K562 (cell line): ENCODE measurements around the gene LRRTM3. TPM values are rescaled to one million over a fixed set of nuclear protein-coding genes. Genes with fewer than 3 reads are reported as not detected.

Experiments
- ATAC-seq: fragments of 200-7000 bp; cut with Tn5 transposase; 3 replicates; pipeline ENCODE4 v1.9.1; 2020; ENCODE audit warnings: moderate library complexity
- BruUV-seq: library from RNA; stranded (reverse); fragments of 400-500 nt; replicated peaks from 2 replicates; lab custom pipeline; 2021; lab: Mats Ljungman, UMichigan
- CTCF ChIA-PET: fragments of 300-600 bp; formaldehyde crosslinking; extraction: SDS; loops from one replicate; lab custom pipeline; 2021; ENCODE audit warnings: low intra/inter-chr PET ratio; lab: Yijun Ruan, JAX
- POLR2A ChIA-PET: fragments of 300-600, 350-650 bp; sonication (Branson Sonifier 250); formaldehyde crosslinking; extraction: SDS; loops from one replicate; lab custom pipeline; 2021; ENCODE audit warnings: antibody characterized with exemption, inconsistent platforms; lab: Yijun Ruan, JAX
- DNase-seq, 4 experiments: peaks; one replicate each; pipeline versions ENCODE4 v3.0.0 to v3.0.0-alpha.2; 2011 to 2018; ENCODE audit warnings: low spot score in 3 of 4, mixed read lengths in 3 of 4; ENCODE audit errors: extremely low read depth in 1 of 4
- FAIRE-seq: peaks from 2 replicates; lab custom pipeline; 2011; peaks lifted over from hg19 to GRCh38; lab: Jason Lieb, UNC
- H2AFZ ChIP-seq: 2 replicates; pipeline ENCODE4 v1.6.0; 2011; ENCODE audit warnings: low read depth, low read length, control low read depth, inconsistent platforms
- H3K27ac ChIP-seq: fragments of 200-600 bp; 3 replicates; pipeline ENCODE4 v1.8.0; 2011; ENCODE audit warnings: low read depth, mild to moderate bottlenecking, control low read depth, inconsistent platforms, low read length, moderate library complexity, mixed read lengths; ENCODE audit errors: extremely low read depth
- H3K27me3 ChIP-seq, 2 experiments: fragments of 300-600 bp in 1 of 2; 2 replicates in 1 of 2; 3 replicates in 1 of 2; pipeline versions ENCODE4 v1.6.0 to v1.8.0; 2011; ENCODE audit warnings: inconsistent platforms in 2 of 2, low read length in 2 of 2, mild to moderate bottlenecking in 1 of 2, mixed read lengths in 1 of 2, moderate library complexity in 1 of 2; ENCODE audit not compliant: control insufficient read depth in 2 of 2, insufficient read depth in 2 of 2
- H3K36me3 ChIP-seq: fragments of 300-600 bp; 3 replicates; pipeline ENCODE4 v1.8.0; 2011; ENCODE audit warnings: mild to moderate bottlenecking, low read length, inconsistent platforms; ENCODE audit not compliant: control insufficient read depth, insufficient read depth
- H3K4me1 ChIP-seq, 2 experiments: fragments of 200-600 bp in 1 of 2; replicated peaks in 1 of 2; 2 replicates in 1 of 2; 3 replicates in 1 of 2; pipeline versions ENCODE4 v1.5.1 to v1.8.0; 2011; ENCODE audit warnings: inconsistent platforms in 2 of 2, low read length in 2 of 2, mild to moderate bottlenecking in 1 of 2, mixed read lengths in 1 of 2, moderate library complexity in 1 of 2; ENCODE audit not compliant: control insufficient read depth in 2 of 2, insufficient read depth in 2 of 2
- H3K4me2 ChIP-seq: 2 replicates; pipeline ENCODE4 v1.6.1; 2011; ENCODE audit warnings: low read length, control low read depth, inconsistent platforms, mixed read lengths; ENCODE audit not compliant: insufficient read depth
- H3K4me3 ChIP-seq: fragments of 200-600 bp; sonication (generic), shearing (Covaris generic); 2 replicates; pipeline ENCODE4 v1.5.1; 2016; ENCODE audit warnings: control low read depth, inconsistent platforms
- H3K79me2 ChIP-seq: fragments of 200-600 bp; 3 replicates; pipeline ENCODE4 v1.8.0; 2011; ENCODE audit warnings: low read length, inconsistent platforms; ENCODE audit not compliant: control insufficient read depth, insufficient read depth
- H3K9ac ChIP-seq, 2 experiments: 2 replicates each; pipeline versions ENCODE4 v1.6.0 to v1.6.1; 2011; ENCODE audit warnings: low read depth in 2 of 2, low read length in 2 of 2, control low read depth in 1 of 2, inconsistent platforms in 1 of 2, mild to moderate bottlenecking in 1 of 2, mixed read lengths in 1 of 2; ENCODE audit not compliant: insufficient read depth in 1 of 2
- H3K9me1 ChIP-seq: one replicate; pipeline ENCODE4 v1.6.0; 2011; ENCODE audit warnings: inconsistent platforms, mild to moderate bottlenecking, low read length, moderate library complexity; ENCODE audit not compliant: control insufficient read depth, insufficient read depth
- H3K9me3 ChIP-seq: replicated peaks from 2 replicates; pipeline ENCODE4 v1.5.1; 2011; ENCODE audit warnings: low read depth, low read length, inconsistent platforms; ENCODE audit not compliant: control insufficient read depth, insufficient read depth
- H4K20me1 ChIP-seq: replicated peaks from 2 replicates; pipeline ENCODE4 v1.6.1; 2011; ENCODE audit warnings: low read length, inconsistent platforms, mixed read lengths; ENCODE audit not compliant: control insufficient read depth, insufficient read depth
- ARID3A ChIP-seq: IDR thresholded peaks from 2 replicates; pipeline ENCODE4 v1.6.1; 2012; ENCODE audit warnings: low read depth, low read length, improper control_type of control experiment, borderline replicate concordance
- CC2D1A ChIP-seq: fragments of 450-650 bp; IDR thresholded peaks from 2 replicates; pipeline ENCODE4 v1.6.1; 2017; ENCODE audit warnings: mild to moderate bottlenecking
- HDAC8 ChIP-seq: fragments of 450-650 bp; IDR thresholded peaks from 2 replicates; pipeline ENCODE4 v1.6.1; 2016; ENCODE audit warnings: mild to moderate bottlenecking, missing genetic modification characterization, moderate library complexity, missing compliant biosample characterization
- NR3C1 ChIP-seq: sonication (generic); formaldehyde crosslinking; IDR thresholded peaks from 2 replicates; pipeline ENCODE4 v1.8.1; 2022; ENCODE audit warnings: missing genetic modification reagents
- SMARCA5 ChIP-seq: fragments of 450-650 bp; IDR thresholded peaks from 2 replicates; pipeline ENCODE4 v1.6.1; 2016
- WGBS: fragments of 100-300 bp; shearing (Covaris generic); methylation state at CpG from one replicate; pipeline ENCODE4 v1.1.6; 2016; ENCODE audit warnings: low coverage, mixed read lengths; ENCODE audit not compliant: insufficient coverage; ENCODE audit errors: missing lambda C conversion rate; 5-methylcytosine and 5-hydroxymethylcytosine counted together
- in situ Hi-C: fragments of 300-500 bp; cut with MboI; formaldehyde crosslinking; loops from 4 replicates; pipeline ENCODE4 v1.15.0; 2018; ENCODE audit warnings: inconsistent platforms, mixed read lengths
- intact Hi-C: fragments of 100-400 bp; cut with micrococcal nuclease; formaldehyde crosslinking; loops from 2 replicates; pipeline ENCODE4 v1.14.2; 2022
- polyA plus RNA-seq, 8 experiments: library from polyadenylated mRNA; depleted of rRNA in 4 of 8; stranded (reverse) in 5 of 8; unstranded in 3 of 8; fragments of >200 nt; fragmentation: Nextera tagmentation in 2 of 8; fragmentation: Illumina TruSeq in 1 of 8; extraction: Ambion mirVana in 2 of 8; extraction: Trizol in 1 of 8; gene quantifications; 2 replicates each; pipeline versions ENCODE4 v1.2.1 to v1.2.3, GENCODE V29; 2011 to 2014; ENCODE audit warnings: inconsistent platforms in 1 of 8, missing spikeins in 1 of 8
- total RNA-seq, 7 experiments: library from RNA; depleted of rRNA in 6 of 7; stranded (reverse); fragments of >200 nt in 6 of 7; fragmentation: Illumina TruSeq in 2 of 7; extraction: Trizol in 2 of 7; gene quantifications; 2 replicates each; pipeline versions ENCODE4 v1.2.1 to v1.2.3, GENCODE V29; 2011 to 2021; ENCODE audit warnings: low replicate concordance in 1 of 7
- TF ChIP-seq, protein P1 (sequence below): fragments of 250-450 bp; sonication (Bioruptor Pico); IDR thresholded peaks from 2 replicates; pipeline ENCODE4 v1.4.0; 2020

Gene LRRTM3
- total and polyA plus RNA-seq, 9 of the 15 experiments (the other 6 are each of a cell fraction or from before 2014, with no cell fraction given): not detected

GRCh38 chr10:67017218-67017617 is 91.4 kb downstream of the LRRTM3 start:
- ATAC-seq (no peak), FAIRE-seq (no peak), DNase-seq (no peak)
- BruUV-seq: no TSS peak
- Histone ChIP-seq H3K4me1 (no peaks in the 10 kb centered on the region), H3K4me3 (no peak overlapping the region), H3K9ac (no peak overlapping the region), H3K36me3 (no peaks in the 10 kb centered on the region), H3K79me2 (no peaks in the 10 kb centered on the region), H3K9me3 (no peaks in the 10 kb centered on the region), H3K27ac (no peak overlapping the region), H2AFZ (no peak overlapping the region), H3K27me3 (no peaks in the 10 kb centered on the region), H4K20me1 (no peaks in the 10 kb centered on the region), H3K4me2 (no peak overlapping the region), H3K9me1 (no peaks in the 10 kb centered on the region)
- 0% methylated on average over 2 of the region's 2 CpGs for WGBS
- TF ChIP-seq ARID3A (no peak), CC2D1A (no peak), HDAC8 (no peak), SMARCA5 (no peak), NR3C1 (CRISPR knock-in tag) (no peak)
- TF ChIP-seq, protein P1, sequence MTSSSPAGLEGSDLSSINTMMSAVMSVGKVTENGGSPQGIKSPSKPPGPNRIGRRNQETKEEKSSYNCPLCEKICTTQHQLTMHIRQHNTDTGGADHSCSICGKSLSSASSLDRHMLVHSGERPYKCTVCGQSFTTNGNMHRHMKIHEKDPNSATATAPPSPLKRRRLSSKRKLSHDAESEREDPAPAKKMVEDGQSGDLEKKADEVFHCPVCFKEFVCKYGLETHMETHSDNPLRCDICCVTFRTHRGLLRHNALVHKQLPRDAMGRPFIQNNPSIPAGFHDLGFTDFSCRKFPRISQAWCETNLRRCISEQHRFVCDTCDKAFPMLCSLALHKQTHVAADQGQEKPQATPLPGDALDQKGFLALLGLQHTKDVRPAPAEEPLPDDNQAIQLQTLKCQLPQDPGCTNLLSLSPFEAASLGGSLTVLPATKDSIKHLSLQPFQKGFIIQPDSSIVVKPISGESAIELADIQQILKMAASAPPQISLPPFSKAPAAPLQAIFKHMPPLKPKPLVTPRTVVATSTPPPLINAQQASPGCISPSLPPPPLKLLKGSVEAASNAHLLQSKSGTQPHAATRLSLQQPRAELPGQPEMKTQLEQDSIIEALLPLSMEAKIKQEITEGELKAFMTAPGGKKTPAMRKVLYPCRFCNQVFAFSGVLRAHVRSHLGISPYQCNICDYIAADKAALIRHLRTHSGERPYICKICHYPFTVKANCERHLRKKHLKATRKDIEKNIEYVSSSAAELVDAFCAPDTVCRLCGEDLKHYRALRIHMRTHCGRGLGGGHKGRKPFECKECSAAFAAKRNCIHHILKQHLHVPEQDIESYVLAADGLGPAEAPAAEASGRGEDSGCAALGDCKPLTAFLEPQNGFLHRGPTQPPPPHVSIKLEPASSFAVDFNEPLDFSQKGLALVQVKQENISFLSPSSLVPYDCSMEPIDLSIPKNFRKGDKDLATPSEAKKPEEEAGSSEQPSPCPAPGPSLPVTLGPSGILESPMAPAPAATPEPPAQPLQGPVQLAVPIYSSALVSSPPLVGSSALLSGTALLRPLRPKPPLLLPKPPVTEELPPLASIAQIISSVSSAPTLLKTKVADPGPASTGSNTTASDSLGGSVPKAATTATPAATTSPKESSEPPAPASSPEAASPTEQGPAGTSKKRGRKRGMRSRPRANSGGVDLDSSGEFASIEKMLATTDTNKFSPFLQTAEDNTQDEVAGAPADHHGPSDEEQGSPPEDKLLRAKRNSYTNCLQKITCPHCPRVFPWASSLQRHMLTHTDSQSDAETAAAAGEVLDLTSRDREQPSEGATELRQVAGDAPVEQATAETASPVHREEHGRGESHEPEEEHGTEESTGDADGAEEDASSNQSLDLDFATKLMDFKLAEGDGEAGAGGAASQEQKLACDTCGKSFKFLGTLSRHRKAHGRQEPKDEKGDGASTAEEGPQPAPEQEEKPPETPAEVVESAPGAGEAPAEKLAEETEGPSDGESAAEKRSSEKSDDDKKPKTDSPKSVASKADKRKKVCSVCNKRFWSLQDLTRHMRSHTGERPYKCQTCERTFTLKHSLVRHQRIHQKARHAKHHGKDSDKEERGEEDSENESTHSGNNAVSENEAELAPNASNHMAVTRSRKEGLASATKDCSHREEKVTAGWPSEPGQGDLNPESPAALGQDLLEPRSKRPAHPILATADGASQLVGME (CRISPR knock-in tag): no peak
- ChIA-PET CTCF (no interaction called here), POLR2A (no interaction called here)
- in situ Hi-C loops: no loop called here
- intact Hi-C loops: no loop called here
